HCT116 (cell line): Measurements from ENCODE around the gene CCDC198. TPM values are rescaled to one million over a fixed set of nuclear protein-coding genes. Genes with fewer than 3 reads are reported as not detected.

Experiments used
- ATAC-seq: fragments of 200-7000 bp; cut with Tn5 transposase; 2 replicates; pipeline ENCODE4 v1.9.1; 2020; ENCODE audit warnings: mild to moderate bottlenecking, moderate library complexity
- BruUV-seq: library from RNA; stranded (reverse); fragments of 400-500 nt; replicated peaks from 2 replicates; lab custom pipeline; 2021; lab: Mats Ljungman, UMichigan
- CTCF ChIA-PET: fragments of 300-600 bp; sonication (Branson Sonifier 250); formaldehyde crosslinking; loops from one replicate; lab custom pipeline; 2021; ENCODE audit warnings: antibody characterized with exemption; lab: Charles Lee
- POLR2A ChIA-PET: fragments of 300-600, 350-600 bp; sonication (Branson Sonifier 250); formaldehyde crosslinking; loops from one replicate; lab custom pipeline; 2021; ENCODE audit warnings: antibody characterized with exemption; lab: Charles Lee
- RAD21 ChIA-PET, 2 experiments: fragments of 300-600 bp; sonication (Branson Sonifier 250); formaldehyde crosslinking; loops; one replicate each; lab custom pipeline; 2023; ENCODE audit warnings: low total read pairs in 2 of 2; ENCODE audit not compliant: uncharacterized antibody in 2 of 2, unreplicated experiment in 2 of 2, low non-redundant PET in 1 of 2; lab: Charles Lee
- DNase-seq: peaks from one replicate; pipeline ENCODE4 v3.0.0-alpha.2; 2010; ENCODE audit warnings: low read depth, low spot score
- H2AFZ ChIP-seq: fragments of 200-600 bp; shearing (Covaris generic), sonication (generic); 2 replicates; pipeline ENCODE4 v1.6.1; 2017; ENCODE audit warnings: low read depth, mixed run types, mixed read lengths, antibody characterized with exemption, low read length; ENCODE audit not compliant: poor library complexity, severe bottlenecking
- H3K27ac ChIP-seq: 2 replicates; pipeline ENCODE4 v1.5.1; 2012; ENCODE audit warnings: low read depth, low read length
- H3K27me3 ChIP-seq: fragments of 200-600 bp; sonication (generic); 2 replicates; pipeline ENCODE4 v1.6.1; 2016; ENCODE audit warnings: mixed run types, low read length, mixed read lengths; ENCODE audit not compliant: insufficient read depth
- H3K36me3 ChIP-seq, 2 experiments: fragments of 200-500 bp in 1 of 2; fragments of 200-600 bp in 1 of 2; sonication (Bioruptor generic) in 1 of 2; sonication (generic) in 1 of 2; 2 replicates each; pipeline versions ENCODE4 v1.5.1 to v1.6.1; 2014 to 2016; ENCODE audit warnings: low read length in 2 of 2, inconsistent platforms in 1 of 2, mixed read lengths in 1 of 2, mixed run types in 1 of 2; ENCODE audit not compliant: insufficient read depth in 2 of 2, control insufficient read depth in 1 of 2
- H3K4me1 ChIP-seq, 2 experiments: fragments of 200-600 bp in 1 of 2; sonication (generic) in 1 of 2; 2 replicates each; pipeline versions ENCODE4 v1.5.1 to v1.6.1; 2012 to 2017; ENCODE audit warnings: low read length in 2 of 2, inconsistent platforms in 1 of 2, mild to moderate bottlenecking in 1 of 2, mixed read lengths in 1 of 2, mixed run types in 1 of 2, moderate library complexity in 1 of 2; ENCODE audit not compliant: insufficient read depth in 2 of 2, control insufficient read depth in 1 of 2
- H3K4me2 ChIP-seq: fragments of 200-600 bp; sonication (generic); 2 replicates; pipeline ENCODE4 v1.6.1; 2017; ENCODE audit warnings: mixed run types, low read length, mixed read lengths
- H3K4me3 ChIP-seq, 2 experiments: fragments of 200-600 bp in 1 of 2; sonication (generic) in 1 of 2; replicated peaks in 1 of 2; 2 replicates each; pipeline ENCODE4 v1.5.1; 2011 to 2016; ENCODE audit warnings: low read length in 2 of 2, control low read depth in 1 of 2, low read depth in 1 of 2, mild to moderate bottlenecking in 1 of 2, mixed read lengths in 1 of 2, mixed run types in 1 of 2
- H3K79me2 ChIP-seq: fragments of 200-600 bp; sonication (generic); 2 replicates; pipeline ENCODE4 v1.6.1; 2017; ENCODE audit warnings: mild to moderate bottlenecking, mixed run types, low read length, moderate library complexity, mixed read lengths; ENCODE audit not compliant: insufficient read depth
- H3K9ac ChIP-seq: fragments of 200-600 bp; sonication (generic); 2 replicates; pipeline ENCODE4 v1.6.1; 2016; ENCODE audit warnings: low read length, mixed read lengths
- H3K9me2 ChIP-seq: fragments of 200-600 bp; sonication (generic), shearing (Covaris generic); 2 replicates; pipeline ENCODE4 v1.6.1; 2017; ENCODE audit warnings: mixed run types, mild to moderate bottlenecking, moderate library complexity; ENCODE audit not compliant: insufficient read depth
- H3K9me3 ChIP-seq, 2 experiments: fragments of 200-500 bp in 1 of 2; fragments of 200-600 bp in 1 of 2; sonication (Bioruptor generic) in 1 of 2; sonication (generic) in 1 of 2; 2 replicates each; pipeline ENCODE4 v1.6.1; 2014 to 2017; ENCODE audit warnings: low read length in 2 of 2, mixed read lengths in 2 of 2, inconsistent platforms in 1 of 2, low read depth in 1 of 2, mild to moderate bottlenecking in 1 of 2, mixed run types in 1 of 2, moderate library complexity in 1 of 2; ENCODE audit not compliant: control insufficient read depth in 1 of 2, insufficient read depth in 1 of 2
- H4K20me1 ChIP-seq: fragments of 200-600 bp; sonication (generic), shearing (Covaris generic); 2 replicates; pipeline ENCODE4 v1.6.1; 2017; ENCODE audit warnings: mixed run types, mild to moderate bottlenecking, moderate library complexity; ENCODE audit not compliant: insufficient read depth
- ATF3 ChIP-seq: IDR thresholded peaks from 2 replicates; pipeline ENCODE4 v1.6.1; 2012
- CEBPB ChIP-seq: IDR thresholded peaks from 2 replicates; pipeline ENCODE4 v1.6.1; 2012; ENCODE audit warnings: low read depth
- ELF1 ChIP-seq: IDR thresholded peaks from 2 replicates; pipeline ENCODE4 v1.6.1; 2012; ENCODE audit warnings: low read depth, borderline replicate concordance
- EZH2 ChIP-seq: fragments of 200-600 bp; sonication (generic); IDR thresholded peaks from 2 replicates; pipeline ENCODE4 v1.6.1; 2017; ENCODE audit warnings: antibody characterized with exemption, mixed run types
- EZH2phosphoT487 ChIP-seq: fragments of 200-600 bp; IDR thresholded peaks from 2 replicates; pipeline ENCODE4 v1.6.1; 2018; ENCODE audit warnings: antibody characterized with exemption, borderline replicate concordance
- JUND ChIP-seq: IDR thresholded peaks from 2 replicates; pipeline ENCODE4 v1.6.1; 2012
- MAX ChIP-seq: IDR thresholded peaks from 2 replicates; pipeline ENCODE4 v1.6.1; 2012
- POLR2A ChIP-seq: IDR thresholded peaks from 2 replicates; pipeline ENCODE4 v1.7.0; 2011; ENCODE audit warnings: borderline replicate concordance; ENCODE audit not compliant: insufficient read depth, insufficient read length; ENCODE audit errors: extremely low read depth
- REST ChIP-seq: IDR thresholded peaks from 2 replicates; pipeline ENCODE4 v1.6.1; 2012; ENCODE audit warnings: low read depth
- SRF ChIP-seq: IDR thresholded peaks from 2 replicates; pipeline ENCODE4 v1.6.1; 2012; ENCODE audit warnings: low read depth
- TCF7L2 ChIP-seq: IDR thresholded peaks from 2 replicates; pipeline ENCODE4 v1.7.0; 2011; ENCODE audit warnings: borderline replicate concordance, inconsistent platforms; ENCODE audit not compliant: insufficient read depth, insufficient read length; ENCODE audit errors: extremely low read depth
- ZBTB33 ChIP-seq: IDR thresholded peaks from 2 replicates; pipeline ENCODE4 v1.6.1; 2011; ENCODE audit warnings: mild to moderate bottlenecking, low read length, moderate library complexity; ENCODE audit not compliant: insufficient replicate concordance; ENCODE audit errors: extremely low read depth
- ZFX ChIP-seq: fragments of 450-650 bp; IDR thresholded peaks from 2 replicates; pipeline ENCODE4 v1.6.1; 2017
- ZNF274 ChIP-seq: fragments of 200-500 bp; sonication (Bioruptor generic); IDR thresholded peaks from 2 replicates; pipeline ENCODE4 v1.6.1; 2014; ENCODE audit warnings: mild to moderate bottlenecking, low read depth, low read length, inconsistent platforms
- intact Hi-C: fragments of 100-400 bp; cut with micrococcal nuclease; formaldehyde crosslinking; loops from 2 replicates; pipeline ENCODE4 v1.10.0; 2022
- total RNA-seq: library from RNA; stranded (reverse); gene quantifications from one replicate; pipeline ENCODE4 v1.2.1, GENCODE V29; 2021; ENCODE audit not compliant: unreplicated experiment

The CCDC198 gene
- total RNA-seq, 1 experiment from 2014 or later = not detected

GRCh38 chr14:57462551-57462950 lies 31.1 kb downstream of the CCDC198 start:
- Histone ChIP-seq H3K4me3 (no peak overlapping the region), H3K4me1 (peaks cover 5 to 12% of the 10 kb centered on the region in 2 experiments; a peak in 3 of 4 replicates), H3K9me2 (no peaks in the 10 kb centered on the region; the same call in 1 of the 2 replicates), H2AFZ (no peak overlapping the region), H3K27me3 (no peaks in the 10 kb centered on the region), H3K27ac (no peak overlapping the region), H3K36me3 (no peaks in the 10 kb centered on the region), H3K4me2 (no peak overlapping the region), H3K9me3 (no peaks in the 10 kb centered on the region), H3K9ac (no peak overlapping the region), H3K79me2 (no peaks in the 10 kb centered on the region), H4K20me1 (no peaks in the 10 kb centered on the region)
- no TSS peak for BruUV-seq
- TF ChIP-seq POLR2A = no peak
- no peak for TF ChIP-seq SRF
- no peak for TF ChIP-seq EZH2phosphoT487
- TF ChIP-seq ZFX = no peak
- no peak for TF ChIP-seq CEBPB
- no peak for TF ChIP-seq MAX
- no peak for TF ChIP-seq ZBTB33
- no peak for TF ChIP-seq ELF1
- no peak for TF ChIP-seq EZH2
- no peak for TF ChIP-seq ZNF274
- TF ChIP-seq REST = no peak
- no peak for TF ChIP-seq TCF7L2
- TF ChIP-seq ATF3 = no peak
- TF ChIP-seq JUND = no peak
- RAD21 ChIA-PET = no interaction called here
- POLR2A ChIA-PET = no interaction called here
- CTCF ChIA-PET = no interaction called here
- ATAC-seq (no peak), DNase-seq (no peak)
- intact Hi-C loops = no loop called here
